Mammary epithelial cell (primary cell): ENCODE measurements around the gene F12.

Experiments
- EZH2 ChIP-seq: IDR thresholded peaks from 2 replicates; pipeline ENCODE4 v1.6.1; 2012; ENCODE audit warnings: low read length, inconsistent platforms, borderline replicate concordance
- TF ChIP-seq, protein P1 (sequence below), 2 donors: IDR thresholded peaks in 1 of 2; conservative IDR thresholded peaks in 1 of 2; 2 replicates each; pipeline ENCODE4 v1.5.1; 2011 to 2012; ENCODE audit warnings: inconsistent platforms in 2 of 2, low read length in 2 of 2, mild to moderate bottlenecking in 2 of 2, control low read depth in 1 of 2, low read depth in 1 of 2; ENCODE audit not compliant: insufficient read depth in 1 of 2; ENCODE audit errors: extremely low read depth in 1 of 2

DNA sequence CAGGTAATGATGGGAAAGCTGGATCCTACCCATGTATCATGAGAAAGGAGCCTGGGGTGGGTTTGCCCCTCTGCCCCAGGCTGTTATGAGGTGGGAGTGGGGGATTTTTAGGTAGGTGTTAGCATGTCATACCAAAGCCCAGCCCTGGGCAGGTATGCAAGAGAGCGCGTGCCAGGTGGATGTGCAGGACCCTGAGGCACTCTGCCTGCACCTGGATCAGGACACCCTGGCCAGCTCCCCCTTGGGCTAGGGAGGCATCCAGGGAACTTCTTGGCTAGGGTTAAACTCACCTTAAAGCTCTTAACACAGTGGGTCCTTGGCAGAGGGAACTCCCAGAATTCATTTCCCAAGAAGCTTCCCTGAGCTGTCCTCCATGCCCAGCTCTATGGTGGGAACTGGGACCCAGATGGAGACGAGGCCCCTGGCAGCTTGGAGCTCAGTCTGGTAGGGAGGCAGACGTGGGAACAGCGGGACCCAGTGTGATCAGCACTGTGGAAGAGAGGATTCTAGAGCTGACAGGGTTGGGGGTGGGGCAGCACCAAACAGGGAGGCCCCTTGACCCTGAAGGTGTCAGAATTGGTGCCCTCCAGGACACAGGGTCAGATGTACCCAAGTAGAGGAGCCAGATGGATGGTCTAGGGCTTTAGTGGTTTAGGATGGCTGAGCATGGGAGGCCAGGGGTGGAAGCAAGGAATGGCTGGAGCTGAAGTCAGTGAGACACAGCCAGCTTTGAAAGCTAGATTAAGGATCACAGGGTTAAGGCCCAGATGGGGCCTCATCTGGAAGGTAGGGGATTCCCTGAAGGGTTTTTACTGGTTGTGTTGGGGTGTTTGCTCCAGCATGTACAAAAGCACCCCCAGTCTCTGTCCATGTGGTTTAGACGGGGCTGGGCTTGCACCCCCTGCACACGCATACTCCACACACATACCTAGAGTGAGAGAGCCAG lies 35.0 kb upstream of the F12 start:
- TF ChIP-seq EZH2: no peak
- TF ChIP-seq, protein P1, sequence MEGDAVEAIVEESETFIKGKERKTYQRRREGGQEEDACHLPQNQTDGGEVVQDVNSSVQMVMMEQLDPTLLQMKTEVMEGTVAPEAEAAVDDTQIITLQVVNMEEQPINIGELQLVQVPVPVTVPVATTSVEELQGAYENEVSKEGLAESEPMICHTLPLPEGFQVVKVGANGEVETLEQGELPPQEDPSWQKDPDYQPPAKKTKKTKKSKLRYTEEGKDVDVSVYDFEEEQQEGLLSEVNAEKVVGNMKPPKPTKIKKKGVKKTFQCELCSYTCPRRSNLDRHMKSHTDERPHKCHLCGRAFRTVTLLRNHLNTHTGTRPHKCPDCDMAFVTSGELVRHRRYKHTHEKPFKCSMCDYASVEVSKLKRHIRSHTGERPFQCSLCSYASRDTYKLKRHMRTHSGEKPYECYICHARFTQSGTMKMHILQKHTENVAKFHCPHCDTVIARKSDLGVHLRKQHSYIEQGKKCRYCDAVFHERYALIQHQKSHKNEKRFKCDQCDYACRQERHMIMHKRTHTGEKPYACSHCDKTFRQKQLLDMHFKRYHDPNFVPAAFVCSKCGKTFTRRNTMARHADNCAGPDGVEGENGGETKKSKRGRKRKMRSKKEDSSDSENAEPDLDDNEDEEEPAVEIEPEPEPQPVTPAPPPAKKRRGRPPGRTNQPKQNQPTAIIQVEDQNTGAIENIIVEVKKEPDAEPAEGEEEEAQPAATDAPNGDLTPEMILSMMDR (conservative IDR thresholded peaks at IDR 0.05 in 1 of 2, IDR thresholded peaks at IDR 0.05 in 1 of 2; ENCODE audit: extremely low read depth in 1 of 2, insufficient read depth in 1 of 2, low read depth in 1 of 2, low read length in 2 of 2): no peak
